ENCODE measurements around the gene OTOP2. TPM values are rescaled to one million over a fixed set of nuclear protein-coding genes. Genes with fewer than 3 reads are reported as not detected.
"Not testable (repeated sequence)": the region's sequence is repeated elsewhere in the genome, so short reads cannot be mapped to it uniquely, and the experiment has no call there.

OTOP2 gene
- total and polyA plus RNA-seq, 2 donors from 2014 or later: not detected

DNA sequence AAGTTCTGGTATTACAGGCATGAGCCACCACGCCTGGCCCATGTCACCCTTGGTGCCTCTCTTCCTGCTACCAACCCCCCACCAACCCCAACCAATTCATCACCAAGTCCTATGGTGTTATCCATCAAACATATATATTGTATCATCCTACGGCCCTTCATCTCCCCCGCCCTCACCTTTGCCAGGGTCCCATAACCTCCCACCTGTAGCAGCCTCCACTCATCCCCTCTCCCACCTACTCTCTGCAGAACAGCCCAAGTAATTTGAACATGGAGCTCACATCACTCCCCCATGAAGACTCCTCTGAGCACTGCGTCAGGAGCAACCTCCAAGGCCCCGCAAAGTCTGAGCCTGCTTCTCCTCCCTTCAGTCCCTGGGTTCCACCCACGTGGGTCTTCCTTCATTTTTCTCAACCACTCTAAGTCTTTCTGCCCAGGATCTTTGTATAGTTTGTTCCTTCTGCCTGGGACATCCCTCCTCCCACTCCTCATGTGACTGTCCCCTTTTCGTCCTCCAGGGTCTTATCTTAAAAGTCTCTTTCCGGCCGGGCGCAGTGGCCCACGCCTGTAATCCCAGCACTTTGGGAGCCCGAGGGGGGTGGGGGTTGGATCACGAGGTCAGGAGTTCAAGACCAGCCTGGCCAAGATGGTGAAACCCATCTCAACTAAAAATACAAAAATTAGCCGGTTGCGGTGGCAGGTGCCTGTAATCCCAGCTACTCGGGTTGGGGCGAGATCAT lies 55.5 kb downstream of the OTOP2 start:
- TF ChIP-seq, protein P1, sequence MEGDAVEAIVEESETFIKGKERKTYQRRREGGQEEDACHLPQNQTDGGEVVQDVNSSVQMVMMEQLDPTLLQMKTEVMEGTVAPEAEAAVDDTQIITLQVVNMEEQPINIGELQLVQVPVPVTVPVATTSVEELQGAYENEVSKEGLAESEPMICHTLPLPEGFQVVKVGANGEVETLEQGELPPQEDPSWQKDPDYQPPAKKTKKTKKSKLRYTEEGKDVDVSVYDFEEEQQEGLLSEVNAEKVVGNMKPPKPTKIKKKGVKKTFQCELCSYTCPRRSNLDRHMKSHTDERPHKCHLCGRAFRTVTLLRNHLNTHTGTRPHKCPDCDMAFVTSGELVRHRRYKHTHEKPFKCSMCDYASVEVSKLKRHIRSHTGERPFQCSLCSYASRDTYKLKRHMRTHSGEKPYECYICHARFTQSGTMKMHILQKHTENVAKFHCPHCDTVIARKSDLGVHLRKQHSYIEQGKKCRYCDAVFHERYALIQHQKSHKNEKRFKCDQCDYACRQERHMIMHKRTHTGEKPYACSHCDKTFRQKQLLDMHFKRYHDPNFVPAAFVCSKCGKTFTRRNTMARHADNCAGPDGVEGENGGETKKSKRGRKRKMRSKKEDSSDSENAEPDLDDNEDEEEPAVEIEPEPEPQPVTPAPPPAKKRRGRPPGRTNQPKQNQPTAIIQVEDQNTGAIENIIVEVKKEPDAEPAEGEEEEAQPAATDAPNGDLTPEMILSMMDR (IDR thresholded peaks at IDR 0.05; ENCODE audit: borderline replicate concordance, extremely low read depth, insufficient read depth): no peak
- intact Hi-C loops (cut with DNase I): no loop called here
- no peak for DNase-seq
- no peak overlapping the region for H3K9ac ChIP-seq (ENCODE audit: low read length in 3 of 3)
- H3K36me3 ChIP-seq (ENCODE audit: control insufficient read depth in 2 of 3, insufficient read depth in 3 of 3, low read length in 3 of 3): no peaks in the 10 kb centered on the region
- H3K27me3 ChIP-seq (ENCODE audit: control insufficient read depth, insufficient read depth, low read length): no peaks in the 10 kb centered on the region
- no peaks in the 10 kb centered on the region for H3K9me3 ChIP-seq (ENCODE audit: control insufficient read depth in 2 of 3, insufficient read depth in 1 of 3, low read length in 3 of 3)
- H3K4me1 ChIP-seq (ENCODE audit: control insufficient read depth in 2 of 3, insufficient read depth in 2 of 3, low read depth in 1 of 3, low read length in 3 of 3): peaks cover 0 to 5% (median 5%) of the 10 kb centered on the region in 3 donors
- no peak overlapping the region for H3K4me3 ChIP-seq (ENCODE audit: low read length in 3 of 3)
- no peak overlapping the region for H3K27ac ChIP-seq (ENCODE audit: low read depth in 2 of 2, low read length in 2 of 2)
- no peak for FAIRE-seq

DNA sequence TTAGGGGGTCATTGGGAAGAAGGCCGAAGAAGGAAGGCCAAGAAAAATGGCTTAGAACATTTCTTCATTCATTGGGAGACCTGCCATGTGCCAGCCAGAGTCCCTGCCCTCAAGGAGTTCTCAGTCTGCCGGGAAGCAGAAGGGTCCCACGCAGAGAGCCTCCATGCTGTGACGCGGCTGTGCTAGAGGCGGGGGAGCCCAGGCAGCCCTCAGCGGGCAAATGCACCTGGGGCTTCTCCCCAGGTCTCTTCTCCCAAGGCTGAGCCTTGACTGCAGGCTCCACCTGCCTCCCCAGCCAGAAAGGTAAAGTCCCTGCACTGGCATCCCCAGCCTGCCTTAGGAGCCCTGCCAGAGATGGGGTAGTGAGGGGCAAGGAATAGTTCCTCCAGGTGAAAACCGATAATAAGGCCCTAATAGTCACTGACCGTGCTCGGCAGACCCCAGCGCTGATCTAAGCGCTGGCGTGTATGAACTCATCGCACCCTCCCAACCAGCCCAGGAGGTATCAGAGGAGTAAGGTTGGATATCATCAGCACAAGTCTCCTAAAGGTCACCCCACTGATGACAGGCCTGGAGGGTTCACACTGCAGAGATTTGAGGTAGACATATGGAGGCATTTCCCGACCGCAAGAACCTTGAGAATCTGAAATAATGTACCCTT lies 57.4 kb downstream of the OTOP2 start:
- TF ChIP-seq, protein P1 (IDR thresholded peaks at IDR 0.05; ENCODE audit: borderline replicate concordance, extremely low read depth, insufficient read depth): no peak
- FAIRE-seq: no peak
- Histone ChIP-seq H3K27me3 (ENCODE audit: control insufficient read depth, insufficient read depth, low read length) (no peaks in the 10 kb centered on the region), H3K36me3 (ENCODE audit: control insufficient read depth in 2 of 3, insufficient read depth in 3 of 3, low read length in 3 of 3) (no peaks in the 10 kb centered on the region), H3K4me1 (ENCODE audit: control insufficient read depth in 2 of 3, insufficient read depth in 2 of 3, low read depth in 1 of 3, low read length in 3 of 3) (peaks cover 0 to 5% (median 5%) of the 10 kb centered on the region in 3 donors), H3K4me3 (ENCODE audit: low read length in 3 of 3) (peak overlapping the region; percentile 54 to 84 (median 74)), H3K9ac (ENCODE audit: low read length in 3 of 3) (peak overlapping the region; percentile 63 to 78 (median 74)), H3K27ac (ENCODE audit: low read depth in 2 of 2, low read length in 2 of 2) (peak overlapping the region; percentile 64 to 85), H3K9me3 (ENCODE audit: control insufficient read depth in 2 of 3, insufficient read depth in 1 of 3, low read length in 3 of 3) (no peaks in the 10 kb centered on the region)
- no peak for DNase-seq
- intact Hi-C loops (cut with DNase I): no loop called here

DNA sequence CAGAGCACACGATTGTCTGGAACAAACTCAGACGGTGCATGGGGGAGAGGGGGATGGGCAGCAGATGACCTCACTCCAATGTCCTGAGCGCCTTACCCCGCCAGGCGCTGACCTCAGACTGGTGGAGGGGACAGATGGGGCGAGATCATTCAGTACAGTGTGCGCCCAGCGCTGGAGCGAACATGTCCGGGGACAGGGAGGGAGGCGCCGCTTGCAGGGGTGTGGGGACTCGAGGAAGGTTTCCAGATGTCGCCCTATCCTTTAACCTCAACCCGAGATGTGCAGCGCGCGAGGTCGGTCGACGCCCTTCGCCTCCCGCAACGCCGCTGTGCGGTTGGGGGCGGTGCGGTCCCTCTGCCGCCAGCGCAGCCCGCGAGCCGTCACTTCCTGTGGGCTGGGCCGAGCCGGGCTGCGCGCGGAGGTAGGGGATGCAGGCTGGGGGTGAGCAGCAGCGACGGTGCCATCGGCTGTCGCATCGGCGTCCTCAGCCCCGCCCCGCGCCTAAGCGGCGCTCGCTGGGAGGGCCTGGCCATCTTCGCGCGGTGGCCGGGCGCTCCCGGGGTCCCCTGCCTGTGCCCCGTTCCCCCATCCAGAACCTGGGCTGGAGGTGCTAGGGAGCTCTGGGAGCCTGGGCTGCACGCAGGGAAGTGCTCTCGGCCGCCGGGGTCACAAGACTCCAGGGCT lies 58.0 kb downstream of the OTOP2 start:
- Histone ChIP-seq H3K27ac (ENCODE audit: low read depth in 2 of 2, low read length in 2 of 2) (peak overlapping the region; percentile 64 to 85), H3K4me3 (ENCODE audit: low read length in 3 of 3) (peak overlapping the region; percentile 54 to 84 (median 74)), H3K9me3 (ENCODE audit: control insufficient read depth in 2 of 3, insufficient read depth in 1 of 3, low read length in 3 of 3) (no peaks in the 10 kb centered on the region), H3K36me3 (ENCODE audit: control insufficient read depth in 2 of 3, insufficient read depth in 3 of 3, low read length in 3 of 3) (no peaks in the 10 kb centered on the region), H3K9ac (ENCODE audit: low read length in 3 of 3) (peak overlapping the region; percentile 63 to 78 (median 74)), H3K4me1 (ENCODE audit: control insufficient read depth in 2 of 3, insufficient read depth in 2 of 3, low read depth in 1 of 3, low read length in 3 of 3) (peaks cover 0 to 8% (median 5%) of the 10 kb centered on the region in 3 donors), H3K27me3 (ENCODE audit: control insufficient read depth, insufficient read depth, low read length) (no peaks in the 10 kb centered on the region)
- TF ChIP-seq, protein P1 (IDR thresholded peaks at IDR 0.05; ENCODE audit: borderline replicate concordance, extremely low read depth, insufficient read depth): no peak
- FAIRE-seq (no peak), DNase-seq (peak; percentile 85 to 91 (median 89))
- intact Hi-C loops (cut with DNase I): no loop called here

DNA sequence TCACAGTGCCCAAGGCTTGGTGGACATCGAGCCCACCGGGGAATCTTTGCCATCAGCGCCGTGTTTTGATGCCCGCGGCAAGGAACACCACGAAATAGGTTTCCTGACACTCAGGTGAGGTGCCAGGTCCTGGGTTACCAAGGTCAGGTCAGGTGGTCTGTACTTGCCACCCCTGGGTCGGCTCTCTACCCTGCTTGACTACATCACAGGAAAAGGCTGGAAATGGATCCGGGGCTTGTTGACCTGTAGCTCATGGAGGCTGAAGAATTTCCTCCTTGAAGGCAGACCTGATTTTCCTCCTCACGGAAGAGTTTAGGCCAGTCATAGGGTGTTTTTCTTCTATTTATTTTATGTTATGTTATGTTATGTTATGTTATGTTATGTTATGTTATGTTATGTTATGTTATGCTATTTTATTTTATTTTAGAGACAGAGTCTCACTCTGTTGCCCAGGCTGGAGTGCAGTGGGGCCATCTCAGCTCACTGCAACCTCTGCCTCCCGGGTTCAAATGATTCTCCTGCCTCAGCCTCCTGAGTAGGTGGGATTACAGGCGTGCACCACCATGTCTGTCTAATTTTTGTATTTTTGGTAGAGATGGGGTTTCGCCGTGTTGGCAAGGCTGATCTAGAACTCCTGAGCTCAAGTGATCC lies 58.7 kb downstream of the OTOP2 start:
- H3K27ac ChIP-seq (ENCODE audit: low read depth in 2 of 2, low read length in 2 of 2): peak overlapping the region; percentile 64 to 85
- H3K36me3 ChIP-seq (ENCODE audit: control insufficient read depth in 2 of 3, insufficient read depth in 3 of 3, low read length in 3 of 3); FAIRE-seq; intact Hi-C loops (cut with DNase I); H3K9me3 ChIP-seq (ENCODE audit: control insufficient read depth in 2 of 3, insufficient read depth in 1 of 3, low read length in 3 of 3); H3K4me1 ChIP-seq (ENCODE audit: control insufficient read depth in 2 of 3, insufficient read depth in 2 of 3, low read depth in 1 of 3, low read length in 3 of 3); H3K27me3 ChIP-seq (ENCODE audit: control insufficient read depth, insufficient read depth, low read length): not testable (repeated sequence)
- DNase-seq: peak in 1 of 5 donors; percentile 29
- H3K9ac ChIP-seq (ENCODE audit: low read length in 3 of 3): peak overlapping the region; percentile 14 to 74 (median 23)
- peak overlapping the region; percentile 54 to 84 (median 74) for H3K4me3 ChIP-seq (ENCODE audit: low read length in 3 of 3)

Measured in kidney (tissue), 14 donors.